RCC 7860 (cell line): Measurements from ENCODE around the gene ROCK1.
"Not testable (repeated sequence)": the region's sequence is repeated elsewhere in the genome, so short reads cannot be mapped to it uniquely, and the experiment has no call there.

ENCODE experiments used
- DNase-seq: peaks from one replicate; pipeline ENCODE4 v3.0.0-alpha.2; 2015; ENCODE audit warnings: low spot score
- FAIRE-seq: peaks from 2 replicates; lab custom pipeline; 2012; peaks lifted over from hg19 to GRCh38; lab: Jason Lieb, UNC

ROCK1 gene

GRCh38 chr18:21111346-21112139 lies at the start of gene ROCK1:
Gene ROCK1, minus strand, starts transcription at chr18:21111813. Its CDS starts 903 bp downstream, at chr18:21110910.
- FAIRE-seq (no peak), DNase-seq (peak; percentile 89)

DNA sequence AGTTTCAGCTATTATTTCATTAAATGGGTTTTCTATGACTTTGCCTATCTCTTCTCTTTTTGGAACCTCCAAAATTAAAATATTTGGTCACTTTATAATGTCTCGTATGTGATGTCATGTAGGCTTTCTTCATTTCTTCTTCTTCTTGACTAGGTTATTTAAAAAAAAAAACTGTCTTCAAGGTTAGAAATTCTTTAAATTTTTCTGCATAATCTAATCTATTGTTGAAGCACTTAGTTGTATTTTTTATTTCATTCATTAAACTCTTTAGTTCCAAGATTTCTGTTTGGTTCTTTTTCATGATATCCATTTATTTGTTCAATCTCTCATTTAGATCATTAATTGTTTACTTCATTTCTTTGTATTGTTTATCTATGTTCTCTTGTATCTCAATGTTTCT lies 43.8 kb upstream of the ROCK1 start:
- FAIRE-seq, result no peak

GRCh38 chr18:21146016-21146415 lies 34.4 kb upstream of the ROCK1 start:
- DNase-seq, result no peak
- no peak for FAIRE-seq

More for the DNA sequence above, 43.8 kb upstream of the ROCK1 start:
- no peak for DNase-seq

DNA sequence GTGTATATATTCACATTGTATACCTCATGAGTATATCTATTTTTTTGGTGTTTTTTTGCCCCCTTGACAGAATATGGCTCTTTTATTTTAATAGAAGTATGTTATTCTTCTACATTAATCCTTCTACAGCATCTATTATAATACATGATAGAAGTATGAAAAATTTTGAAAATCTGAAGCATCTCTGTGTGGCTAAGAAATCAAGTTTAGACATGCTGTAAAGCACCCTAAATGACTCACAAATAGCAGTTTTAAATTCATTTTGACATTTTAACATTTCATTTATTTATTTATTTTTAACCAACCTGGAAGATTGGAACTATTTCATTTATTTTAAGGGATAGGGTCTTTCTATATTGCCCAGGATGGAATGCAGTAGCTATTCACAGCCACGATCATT lies 33.8 kb upstream of the ROCK1 start:
- FAIRE-seq (no peak), DNase-seq (no peak)

- no peak for DNase-seq
- FAIRE-seq, result no peak
Observed at GRCh38 chr18:21141668-21142422, 30.2 kb upstream of the ROCK1 start.

- DNase-seq, FAIRE-seq: not testable (repeated sequence)
Observed at GRCh38 chr18:21137719-21138488, 26.3 kb upstream of the ROCK1 start.

GRCh38 chr18:21134895-21135294 lies 23.3 kb upstream of the ROCK1 start:
- DNase-seq (no peak), FAIRE-seq (no peak)

DNA sequence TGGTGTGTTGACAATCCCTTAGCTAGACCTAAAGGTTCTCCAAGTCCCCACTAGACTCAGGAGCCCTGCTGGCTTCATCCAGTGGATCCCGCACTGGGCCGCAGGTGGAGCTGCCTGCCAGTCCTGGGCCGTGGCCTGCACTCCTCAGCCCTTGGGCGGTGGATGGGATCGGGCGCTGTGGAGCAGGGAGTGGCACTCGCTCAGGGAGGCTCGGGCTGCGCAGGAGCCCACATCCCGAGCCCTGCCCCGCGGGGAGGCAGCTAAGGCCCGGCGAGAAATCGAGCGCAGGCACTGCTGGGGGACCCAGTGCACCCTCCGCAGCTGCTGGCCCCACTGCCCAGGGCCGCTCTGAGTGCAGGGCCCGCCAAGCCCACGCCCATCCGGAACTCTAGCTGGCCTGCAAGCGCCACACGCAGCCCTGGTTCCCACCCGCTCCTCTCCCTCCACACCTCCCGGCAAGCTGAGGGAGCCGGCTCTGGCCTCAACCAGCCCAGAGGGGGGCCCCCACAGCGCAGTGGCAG lies 20.8 kb upstream of the ROCK1 start:
- no peak for FAIRE-seq
- DNase-seq, result no peak

DNA sequence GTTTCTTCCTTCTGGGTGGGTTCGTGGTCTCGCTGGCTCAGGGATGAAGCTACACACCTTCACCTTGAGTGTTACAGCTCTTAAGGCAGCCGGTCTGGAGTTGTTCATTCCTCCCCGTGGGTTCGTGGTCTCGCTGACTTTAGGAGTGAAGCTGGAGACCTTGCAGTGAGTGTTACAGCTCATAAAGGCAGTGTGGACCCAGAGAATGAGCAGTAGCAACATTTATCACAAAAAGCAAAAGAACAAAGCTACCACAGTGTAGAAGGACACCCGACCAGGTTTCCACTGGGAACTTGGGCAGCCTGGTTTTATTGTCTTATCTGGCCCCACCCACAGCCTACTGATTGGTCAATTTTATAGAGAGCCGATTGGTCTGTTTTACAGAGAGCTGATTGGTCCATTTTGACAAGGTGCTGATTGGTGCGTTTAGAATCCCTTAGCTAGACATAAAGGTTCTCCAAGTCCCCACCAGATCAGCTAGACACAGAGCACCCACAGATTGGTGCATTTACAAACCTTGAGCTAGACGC lies 20.1 kb upstream of the ROCK1 start:
- DNase-seq (no peak), FAIRE-seq (no peak)

- no peak for DNase-seq
- no peak for FAIRE-seq
Observed at GRCh38 chr18:21129566-21130216, 18.1 kb upstream of the ROCK1 start.

- FAIRE-seq (no peak), DNase-seq (no peak)
Observed at GRCh38 chr18:21123290-21123926, 11.8 kb upstream of the ROCK1 start.

DNA sequence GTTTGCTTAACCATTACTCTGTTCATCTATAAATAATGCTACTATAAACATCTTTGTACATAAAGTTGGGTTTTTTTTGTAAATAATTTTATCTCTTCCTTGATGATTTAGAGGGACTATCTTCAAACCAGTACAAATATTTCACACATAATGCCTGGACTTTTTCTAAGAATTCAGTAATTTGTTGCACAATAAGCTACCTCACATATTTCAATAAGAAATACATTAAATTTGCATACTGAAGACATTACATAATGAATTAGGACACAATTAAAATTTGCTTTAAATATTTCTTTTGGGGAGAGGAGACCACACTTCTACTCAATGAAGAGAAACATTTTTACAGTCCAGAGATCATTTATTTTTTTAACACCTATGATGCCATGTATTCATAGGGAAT lies 7.2 kb upstream of the ROCK1 start:
- DNase-seq (no peak), FAIRE-seq (no peak)

- DNase-seq (no peak), FAIRE-seq (no peak)
Observed at GRCh38 chr18:21117409-21118131, 6.0 kb upstream of the ROCK1 start.

- FAIRE-seq (no peak), DNase-seq (no peak)
Observed at GRCh38 chr18:21115519-21116411, 4.2 kb upstream of the ROCK1 start.

DNA sequence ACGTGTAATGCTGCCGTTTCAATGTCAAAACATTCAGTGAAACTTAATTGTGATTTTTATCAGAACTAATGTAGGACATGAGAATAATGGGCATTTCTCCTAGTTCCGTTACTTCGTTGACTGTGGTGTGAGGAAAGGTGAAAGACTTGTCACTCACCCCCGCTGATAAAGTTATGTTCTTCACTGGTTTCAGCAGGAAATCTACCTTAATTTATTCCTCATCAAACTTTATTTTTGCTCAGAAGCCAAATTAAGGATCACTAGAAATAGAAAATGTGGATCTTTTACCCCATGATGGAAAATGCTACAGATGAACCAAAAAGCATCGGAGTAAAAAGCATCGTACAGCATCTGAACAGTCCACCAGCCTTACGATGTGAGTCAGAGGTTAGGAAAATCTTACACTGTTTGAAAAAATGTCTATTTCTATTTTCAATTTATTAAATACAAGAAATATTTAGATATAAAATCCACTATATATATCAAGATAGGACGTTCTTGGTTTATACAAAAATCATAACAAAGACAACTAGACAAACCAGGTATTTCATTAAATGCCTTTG lies 1.0 kb upstream of the ROCK1 start:
- DNase-seq (no peak), FAIRE-seq (no peak)

DNA sequence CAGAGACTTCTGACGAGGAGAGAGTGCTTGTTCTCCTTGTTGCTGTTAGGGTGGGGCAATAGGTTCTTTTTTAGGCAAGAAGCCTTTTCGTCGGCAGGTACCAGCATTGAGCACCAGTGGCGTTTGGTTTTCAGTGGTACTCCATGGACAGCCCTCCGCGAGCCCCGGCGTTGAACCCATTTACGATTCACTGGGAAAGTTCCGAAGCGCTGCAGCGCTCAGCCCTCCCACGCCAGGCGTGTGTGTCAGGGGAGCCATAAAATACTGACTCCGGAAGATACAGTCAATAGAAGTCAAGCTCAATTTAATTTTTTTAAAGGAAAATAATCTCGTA lies 494 bp upstream of the ROCK1 start:
- no peak for DNase-seq
- FAIRE-seq, result no peak

DNA sequence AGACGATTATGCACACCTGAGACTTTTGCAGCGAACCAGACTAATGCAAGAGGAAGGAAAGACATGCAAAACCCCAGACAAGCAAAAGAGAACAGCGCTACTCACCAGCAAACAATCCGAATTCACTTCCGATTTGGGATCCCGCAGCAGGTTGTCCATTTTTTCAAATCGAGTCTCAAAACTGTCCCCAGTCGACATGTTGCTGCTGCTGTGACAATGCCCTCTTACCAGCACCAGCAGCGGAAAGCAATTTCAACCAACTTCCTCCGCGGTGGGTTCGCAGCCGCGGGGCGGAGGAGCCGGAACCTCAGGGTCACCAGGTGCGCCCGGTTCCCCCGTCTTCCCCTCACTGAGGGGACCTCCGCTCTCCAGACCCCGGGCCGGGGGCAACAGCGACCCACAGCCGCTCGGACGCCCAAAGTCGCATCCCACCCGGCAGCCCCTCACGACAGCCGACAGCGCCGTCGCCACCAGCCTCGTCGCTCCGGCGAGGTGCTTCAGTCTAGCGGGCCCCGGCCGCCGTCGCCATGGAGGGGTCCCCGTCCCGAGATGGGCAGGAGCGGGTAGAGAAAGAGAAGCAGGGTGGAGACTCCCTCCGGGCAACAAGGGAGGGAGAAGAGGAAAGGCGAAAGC lies 784 bp downstream of the ROCK1 start:
- no peak for DNase-seq
- no peak for FAIRE-seq
